ENCODE measurements around the gene SLC16A4. TPM values are rescaled to one million over a fixed set of nuclear protein-coding genes. Genes with fewer than 3 reads are reported as not detected.
A peak's percentile ranks its signal among the peaks of the same experiment; 100 is the strongest.
"Not testable (repeated sequence)": the region's sequence is repeated elsewhere in the genome, so short reads cannot be mapped to it uniquely, and the experiment has no call there.

Gene SLC16A4
- polyA plus RNA-seq, 3 donors, result 84.0 to 108 (median 101) TPM

DNA sequence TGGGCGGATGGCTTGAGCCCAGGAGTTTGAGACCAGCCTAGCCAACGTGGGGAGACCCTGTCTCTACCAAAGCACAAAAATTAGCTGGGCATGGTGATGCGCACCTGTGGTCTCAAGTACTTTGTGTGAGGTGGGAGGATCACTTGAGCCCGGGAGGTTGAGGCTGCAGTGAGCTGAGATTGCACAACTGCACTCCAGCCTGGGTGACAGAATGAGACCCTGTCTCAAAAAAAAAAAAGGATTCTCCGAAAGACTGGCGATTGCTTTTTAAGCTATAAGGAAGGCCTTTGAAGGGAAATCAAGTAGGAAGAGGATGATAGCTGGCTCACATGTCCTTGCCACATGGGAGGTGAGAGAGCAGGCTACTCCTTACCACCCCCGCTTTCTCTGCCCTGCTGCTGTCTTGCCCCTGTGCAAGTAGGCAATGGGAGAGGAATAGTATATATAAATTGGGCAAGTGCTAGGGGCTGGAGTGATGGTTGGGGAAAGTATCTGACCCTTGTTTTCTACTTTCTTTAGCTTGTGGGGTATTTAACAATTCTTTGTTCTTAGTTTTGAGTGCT lies 20.4 kb upstream of the SLC16A4 start:
- DNase-seq (ENCODE audit: low read depth in 3 of 3, low spot score in 2 of 3), result no peak

- DNase-seq (ENCODE audit: low read depth in 3 of 3, low spot score in 2 of 3), result no peak
These were observed 18.5 kb upstream of the SLC16A4 start for GRCh38 chr1:110409316-110409715.

GRCh38 chr1:110408488-110408887 lies 17.7 kb upstream of the SLC16A4 start:
- no peak for DNase-seq (ENCODE audit: low read depth in 3 of 3, low spot score in 2 of 3)

GRCh38 chr1:110407260-110408210 lies 16.7 kb upstream of the SLC16A4 start, which contains the start of gene LAMTOR5:
Gene LAMTOR5, minus strand, starts transcription at chr1:110407694. Its CDS starts 74 bp downstream, at chr1:110407620.
- peak; percentile 80 to 92 (median 91) for DNase-seq (ENCODE audit: low read depth in 3 of 3, low spot score in 2 of 3)

DNA sequence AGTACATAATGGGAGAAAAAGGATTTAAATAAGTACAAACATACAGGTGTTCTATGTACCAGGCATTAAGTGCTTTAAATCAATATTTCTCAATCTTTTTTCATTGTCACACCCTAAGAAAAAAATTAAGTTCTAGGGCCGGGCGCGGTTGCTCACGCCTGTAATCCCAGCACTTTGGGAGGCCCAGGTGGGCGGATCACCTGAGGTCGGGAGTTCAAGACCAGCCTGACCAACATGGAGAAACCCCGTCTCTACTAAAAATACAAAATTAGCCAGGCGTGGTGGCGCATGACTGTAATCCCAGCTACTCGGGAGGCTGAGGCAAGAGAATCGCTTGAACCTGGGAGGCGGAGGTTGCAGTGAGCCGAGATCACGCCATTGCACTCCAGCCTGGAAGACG lies 15.6 kb upstream of the SLC16A4 start:
- not testable (repeated sequence) for DNase-seq (ENCODE audit: low read depth in 3 of 3, low spot score in 2 of 3)

DNA sequence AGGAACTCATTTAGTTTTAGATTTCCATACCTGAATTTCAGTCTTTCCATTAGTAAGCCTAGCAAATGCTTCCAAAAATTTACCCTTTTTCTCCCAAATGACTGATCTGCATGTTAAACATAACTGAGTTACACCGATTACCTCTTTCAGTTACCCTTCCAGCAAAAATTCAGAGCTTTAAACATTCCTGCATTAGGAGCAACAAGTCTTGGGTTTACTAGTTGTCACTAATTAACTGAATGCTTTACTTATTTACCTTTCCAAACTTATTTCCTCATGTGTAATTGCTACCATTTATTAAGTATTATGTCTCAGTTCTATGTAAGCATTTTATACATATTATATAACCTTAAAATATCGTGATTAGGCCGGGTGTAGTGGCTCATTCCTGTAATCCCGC lies 13.6 kb upstream of the SLC16A4 start:
- DNase-seq (ENCODE audit: low read depth in 3 of 3, low spot score in 2 of 3), result no peak

DNA sequence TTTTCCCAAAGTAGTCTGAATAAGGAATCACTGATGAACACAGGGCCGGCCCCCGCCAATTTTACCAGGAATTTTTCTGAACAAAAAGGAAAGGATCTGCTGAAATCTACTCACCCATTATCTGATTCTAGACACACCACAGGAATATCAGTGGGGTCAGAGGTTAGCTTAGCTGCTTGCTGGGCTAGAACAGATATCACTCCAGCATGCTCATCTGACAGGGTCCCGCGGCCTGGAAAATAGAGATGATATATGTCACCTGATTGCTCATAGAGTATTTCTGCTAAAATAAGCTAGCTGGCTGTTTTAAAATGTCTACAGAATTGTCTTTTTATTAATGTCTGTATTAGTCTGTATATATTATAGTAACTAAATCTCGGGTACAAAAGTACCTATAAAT lies 13.0 kb upstream of the SLC16A4 start:
- DNase-seq (ENCODE audit: low read depth in 3 of 3, low spot score in 2 of 3), result no peak

GRCh38 chr1:110396259-110396958 lies 5.6 kb upstream of the SLC16A4 start:
- not testable (repeated sequence) for DNase-seq (ENCODE audit: low read depth in 3 of 3, low spot score in 2 of 3)

- DNase-seq (ENCODE audit: low read depth in 3 of 3, low spot score in 2 of 3), result no peak
These were observed 3.6 kb upstream of the SLC16A4 start for GRCh38 chr1:110394493-110394820.

DNA sequence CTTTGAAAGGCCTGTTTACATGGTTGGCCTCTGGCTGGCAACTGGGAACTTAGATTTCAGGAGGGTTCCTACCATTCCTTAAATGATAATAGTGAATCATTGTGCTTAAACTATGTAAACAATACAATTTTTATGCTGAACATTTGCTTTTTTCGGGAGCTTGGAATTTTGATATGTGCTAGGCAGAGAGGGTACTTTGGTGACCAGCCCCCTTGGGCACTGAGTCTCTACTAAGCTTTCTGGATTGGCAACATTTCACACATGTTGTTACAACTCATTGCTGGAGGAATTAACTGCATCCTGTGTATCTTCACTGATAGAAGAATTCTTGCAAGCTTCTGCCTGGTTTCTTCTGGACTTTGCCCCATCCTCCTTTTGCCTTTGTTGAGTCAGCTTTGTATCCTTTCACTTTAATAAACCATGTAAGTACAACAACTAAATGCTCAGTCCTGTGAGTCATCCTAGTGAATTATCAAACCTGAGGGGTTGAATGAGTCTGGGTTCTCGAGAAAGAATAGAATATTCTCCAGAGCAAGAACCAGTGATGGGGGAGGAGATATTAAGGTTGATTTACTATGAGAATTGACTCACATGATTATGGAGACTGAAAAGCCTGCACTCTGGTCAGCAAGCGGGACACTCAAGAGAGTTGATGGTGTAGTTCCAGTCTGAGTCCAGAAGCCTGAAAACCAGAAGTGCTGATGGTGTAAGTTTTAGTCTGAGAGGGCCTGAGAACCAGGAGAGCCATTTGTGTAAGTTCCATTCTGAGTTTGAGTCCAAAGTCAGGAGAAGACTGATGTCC lies 3.1 kb upstream of the SLC16A4 start:
- DNase-seq (ENCODE audit: low read depth in 3 of 3, low spot score in 2 of 3), result no peak

- no peak for DNase-seq (ENCODE audit: low read depth in 3 of 3, low spot score in 2 of 3)
These were observed 2.5 kb upstream of the SLC16A4 start for GRCh38 chr1:110393286-110393685.

DNA sequence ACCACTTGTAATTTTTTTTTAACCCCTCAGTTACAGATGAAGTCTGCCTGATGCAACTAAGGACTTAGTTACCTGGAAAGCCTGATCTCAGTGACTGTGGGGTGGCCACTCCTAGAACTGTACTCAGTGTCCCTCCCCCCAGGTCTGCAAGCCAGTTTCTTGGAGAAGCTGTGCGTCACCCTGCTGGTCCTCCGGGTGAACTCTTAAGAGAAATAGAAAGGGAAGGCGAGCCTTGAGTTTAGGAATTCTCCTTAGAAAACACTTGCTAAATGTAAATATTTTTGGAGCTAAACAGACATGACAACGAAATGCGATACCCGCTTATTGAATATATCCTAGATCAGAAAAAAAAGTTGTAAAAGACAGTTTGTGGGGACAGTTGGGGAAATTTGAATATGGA lies 730 bp downstream of the SLC16A4 start:
- DNase-seq (ENCODE audit: low read depth in 3 of 3, low spot score in 2 of 3), result no peak

- no peak for DNase-seq (ENCODE audit: low read depth in 3 of 3, low spot score in 2 of 3)
These were observed 3.6 kb downstream of the SLC16A4 start for GRCh38 chr1:110387048-110387754.

- no peak for DNase-seq (ENCODE audit: low read depth in 3 of 3, low spot score in 2 of 3)
These were observed 5.5 kb downstream of the SLC16A4 start for GRCh38 chr1:110385369-110385768.

DNA sequence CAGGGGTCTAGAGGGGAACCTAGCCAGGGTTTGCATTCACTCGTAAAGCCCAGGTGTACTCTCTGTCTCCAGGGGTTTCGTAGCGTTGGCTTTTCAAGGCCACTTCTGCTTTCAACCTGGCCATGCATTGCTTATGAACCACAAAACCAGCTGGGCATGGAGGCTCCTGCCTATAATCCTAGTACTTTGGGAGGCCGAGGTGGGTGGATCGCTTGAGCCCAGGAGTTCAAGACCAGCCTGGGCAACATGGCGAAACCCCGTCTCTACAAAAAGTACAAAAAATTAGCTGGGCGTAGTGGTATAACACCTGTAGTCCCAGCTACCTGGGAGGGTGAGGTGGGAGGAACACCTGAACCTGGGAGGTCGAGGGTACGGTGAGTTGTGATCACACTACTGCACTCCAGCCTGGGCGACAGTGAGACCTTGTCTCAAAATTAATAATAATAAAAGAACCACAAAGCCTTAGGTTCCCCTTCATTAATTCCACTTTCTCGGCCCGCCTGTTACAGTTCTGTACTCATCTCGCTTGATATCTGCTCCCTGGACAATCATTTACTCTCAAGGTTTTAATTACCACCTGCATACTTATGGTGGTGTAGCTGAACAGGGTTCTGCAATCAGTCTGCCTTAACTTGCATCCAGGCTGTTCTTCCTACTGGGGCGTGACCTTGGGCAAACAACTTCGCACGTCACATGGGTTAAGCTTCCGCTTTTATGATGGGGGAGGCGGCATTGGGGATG lies 6.1 kb downstream of the SLC16A4 start:
- no peak for DNase-seq (ENCODE audit: low read depth in 3 of 3, low spot score in 2 of 3)

DNA sequence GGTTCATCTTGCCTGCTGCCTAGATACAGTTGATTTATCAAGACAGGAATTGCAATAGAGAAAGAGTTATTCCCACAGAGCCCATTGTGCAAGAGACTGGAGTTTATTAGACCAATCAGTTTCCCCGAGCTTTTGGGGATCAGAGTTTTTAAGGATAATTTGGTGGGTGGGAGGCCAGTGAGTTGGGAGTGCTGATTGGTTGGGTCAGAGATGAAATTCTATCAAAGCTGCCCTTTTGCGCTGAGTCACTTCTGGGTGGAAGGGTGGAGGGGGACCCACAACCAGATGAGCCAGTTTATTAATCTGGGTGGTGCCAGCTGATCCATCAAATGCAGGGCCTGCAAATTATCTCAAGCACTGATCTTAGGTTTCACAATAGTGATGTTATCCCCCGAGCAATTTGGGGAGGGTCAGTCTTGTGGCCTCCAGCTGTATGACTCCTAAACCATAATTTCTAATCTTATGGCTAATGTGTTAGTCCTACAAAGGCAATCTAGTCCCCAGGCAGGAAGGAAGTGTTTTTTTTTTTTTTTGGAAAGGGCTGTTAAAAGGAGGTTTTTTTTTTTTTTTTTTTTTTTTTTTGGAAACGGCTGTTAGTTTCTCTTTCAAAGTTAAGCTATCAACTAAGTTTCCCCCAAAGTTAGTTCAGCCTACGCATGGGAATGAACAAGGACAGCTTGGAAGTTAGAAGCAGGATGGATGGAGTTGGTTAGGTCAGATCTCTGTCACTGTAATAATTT lies 7.4 kb downstream of the SLC16A4 start:
- DNase-seq (ENCODE audit: low read depth in 3 of 3, low spot score in 2 of 3), result no peak

- DNase-seq (ENCODE audit: low read depth in 3 of 3, low spot score in 2 of 3), result no peak
These were observed 10.0 kb downstream of the SLC16A4 start for GRCh38 chr1:110380672-110381283.

DNA sequence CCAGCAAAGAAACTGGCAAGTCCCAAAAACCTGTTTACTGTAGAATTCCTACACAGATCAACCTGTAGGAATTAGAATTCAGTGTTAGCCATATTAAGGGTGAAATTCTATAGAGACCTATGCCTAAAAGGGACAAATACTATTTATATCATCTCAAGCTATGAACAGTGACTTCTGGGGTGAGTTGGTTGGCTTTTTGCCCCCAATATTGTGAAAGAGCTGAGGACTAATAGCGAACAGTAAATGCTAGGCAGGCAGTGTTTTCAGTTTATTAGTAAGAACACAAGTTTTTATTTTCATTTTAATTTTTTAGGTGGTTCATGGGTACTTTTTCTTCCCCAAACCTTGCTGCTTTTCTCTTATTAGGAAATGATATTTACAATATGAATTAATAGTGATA lies 15.3 kb downstream of the SLC16A4 start:
- DNase-seq (ENCODE audit: low read depth in 3 of 3, low spot score in 2 of 3), result no peak
